GM19468 (cell line): ENCODE results near the gene OR51I1.

Source experiments
- ATAC-seq: cut with Tn5 transposase; IDR thresholded peaks from one replicate; pipeline ENCODE4 v1.9.1; 2021; ENCODE audit warnings: mild to moderate bottlenecking, moderate library complexity, moderate number of reproducible peaks; ENCODE audit not compliant: unreplicated experiment; ENCODE audit errors: extremely low read depth

Gene OR51I1

GRCh38 chr11:5441414-5441813, at the start of gene OR51I1:
OR51I1 (minus strand) TSS chr11:5441514; CDS start chr11:5441514, 0 bp downstream.
- no peak for ATAC-seq

GRCh38 chr11:5489576-5490357, 48.5 kb upstream of the OR51I1 start:
- no peak for ATAC-seq

GRCh38 chr11:5488798-5489399, 47.6 kb upstream of the OR51I1 start:
- no peak for ATAC-seq

GRCh38 chr11:5488385-5488784, 47.1 kb upstream of the OR51I1 start, which contains the start of gene OR52D1:
OR52D1 (plus strand) TSS chr11:5488685; CDS start chr11:5488707, 22 bp downstream.
- ATAC-seq: no peak

- ATAC-seq: no peak
Observed at GRCh38 chr11:5486421-5486820, 45.1 kb upstream of the OR51I1 start.

GRCh38 chr11:5486003-5486402, 44.7 kb upstream of the OR51I1 start:
- ATAC-seq: no peak

GRCh38 chr11:5476186-5476819, 35.0 kb upstream of the OR51I1 start:
- ATAC-seq: no peak

GRCh38 chr11:5473921-5474320, 32.6 kb upstream of the OR51I1 start:
- no peak for ATAC-seq

- no peak for ATAC-seq
Observed at GRCh38 chr11:5467527-5467926, 26.2 kb upstream of the OR51I1 start.

GRCh38 chr11:5460983-5461621, 19.8 kb upstream of the OR51I1 start:
- no peak for ATAC-seq

GRCh38 chr11:5449432-5449831, 8.1 kb upstream of the OR51I1 start:
- no peak for ATAC-seq

- no peak for ATAC-seq
Observed at GRCh38 chr11:5449023-5449422, 7.7 kb upstream of the OR51I1 start, which contains the start of gene OR51I2. OR51I2 (plus strand) TSS chr11:5449323; CDS start chr11:5453489, 4,166 bp downstream.

- ATAC-seq: no peak
Observed at GRCh38 chr11:5443835-5444393, 2.6 kb upstream of the OR51I1 start.

GRCh38 chr11:5423131-5423530, 18.2 kb downstream of the OR51I1 start:
- ATAC-seq: no peak

- no peak for ATAC-seq
Observed at GRCh38 chr11:5421811-5422210, 19.5 kb downstream of the OR51I1 start, which contains the start of gene OR51Q1. OR51Q1 (plus strand) TSS chr11:5422111; CDS start chr11:5422201, 90 bp downstream.

- no peak for ATAC-seq
Observed at GRCh38 chr11:5420993-5421392, 20.3 kb downstream of the OR51I1 start.

GRCh38 chr11:5405173-5405572, 36.1 kb downstream of the OR51I1 start:
- no peak for ATAC-seq

GRCh38 chr11:5398936-5399335, 42.4 kb downstream of the OR51I1 start:
- no peak for ATAC-seq

GRCh38 chr11:5394091-5394490, 47.2 kb downstream of the OR51I1 start:
- no peak for ATAC-seq
